Right cardiac atrium (tissue), 5 donors: Measurements from ENCODE around the gene GRIP2. TPM values are rescaled to one million over a fixed set of nuclear protein-coding genes. Genes with fewer than 3 reads are reported as not detected.

ENCODE experiments used
- ATAC-seq, 2 donors: fragments of 200-7000 bp; cut with Tn5 transposase; one replicate each; pipeline versions ENCODE4 v1.8.0 to v1.9.1; 2020; ENCODE audit warnings: moderate library complexity in 2 of 2, mild to moderate bottlenecking in 1 of 2
- DNase-seq, 3 donors: peaks; one replicate each; pipeline ENCODE4 v3.0.0-alpha.2; 2020
- H3K27ac ChIP-seq: one replicate; pipeline ENCODE4 v1.5.1; 2013; ENCODE audit warnings: mild to moderate bottlenecking, low read length, control low read depth, moderate library complexity
- H3K27me3 ChIP-seq: one replicate; pipeline ENCODE4 v1.6.1; 2013; ENCODE audit not compliant: control insufficient read depth, insufficient read depth
- H3K4me1 ChIP-seq: one replicate; pipeline ENCODE4 v1.6.1; 2013; ENCODE audit warnings: low read length; ENCODE audit not compliant: control insufficient read depth, insufficient read depth
- H3K4me3 ChIP-seq: one replicate; pipeline ENCODE4 v1.5.1; 2013; ENCODE audit warnings: low read length, control low read depth
- H3K9me3 ChIP-seq: one replicate; pipeline ENCODE4 v1.6.1; 2013; ENCODE audit warnings: low read length; ENCODE audit not compliant: control insufficient read depth
- WGBS: extraction: QIAGEN DNeasy Blood & Tissue Kit; methylation state at CpG from one replicate; pipeline ENCODE4 v1.1.7; 2013; 5-methylcytosine and 5-hydroxymethylcytosine counted together
- intact Hi-C, 4 donors: fragments of 100-400 bp; cut with DNase I; formaldehyde crosslinking; loops; one replicate each; pipeline versions ENCODE4 v1.11.0 to v1.14.0; 2022 to 2023
- polyA plus RNA-seq: library from polyadenylated mRNA; stranded (reverse); fragments of 200-250 nt; gene quantifications from one replicate; pipeline ENCODE4 v1.2.3, GENCODE V29; 2013
- total RNA-seq, 4 donors: library from RNA; stranded (reverse); fragmentation: NEBNext Ultra II Directional; extraction: Animal tissue kit (Norgen Biotek cat#: 25700); gene quantifications; one replicate each; pipeline ENCODE4 v1.2.1, GENCODE V29; 2021
- donor health status: healthy with polysubstance abuse.
- donor health status: DM: no; HTN: yes; CAD: no.
- donor health status: DM: no; HTN: no; CAD: no.
- donor health status: DM: no; HTN: yes; CAD: no; lungs with severe emphysema.
- donor health status: DM: yes; HTN: yes; CAD: no.

The GRIP2 gene
- total and polyA plus RNA-seq, 5 donors, result 8.7 to 14.5 (median 11.8) TPM

DNA sequence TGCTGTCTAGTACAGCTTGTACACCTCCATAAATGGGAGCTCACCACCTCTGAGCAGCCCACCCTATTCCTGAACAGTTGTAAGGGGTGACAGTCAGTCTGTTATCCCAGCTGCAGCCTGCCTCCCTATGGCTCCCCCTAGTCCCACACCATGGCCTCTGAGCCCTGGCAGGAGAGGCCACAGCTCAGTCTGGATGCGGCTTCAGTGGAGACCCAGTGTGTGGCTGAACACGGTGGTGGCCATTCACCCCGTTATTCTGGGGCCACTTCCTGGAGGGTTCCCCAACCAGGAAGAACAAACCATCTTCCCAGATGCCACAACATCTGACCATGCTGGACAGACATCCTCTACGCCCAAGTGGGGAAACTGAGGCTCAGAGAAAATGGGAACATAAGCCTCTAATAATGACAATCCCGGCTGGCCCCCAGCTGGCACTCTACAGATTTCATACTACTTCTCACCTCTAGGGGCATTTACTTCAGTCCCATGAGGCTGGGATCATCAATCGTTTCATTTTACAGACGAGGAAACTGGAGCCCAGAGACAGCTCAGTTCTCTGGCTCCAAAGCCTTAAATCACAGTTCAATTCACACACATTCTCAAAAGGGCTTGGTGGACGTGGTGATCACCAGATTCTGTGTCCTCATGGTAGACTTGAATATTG, 9.2 kb upstream of the GRIP2 start:
- ATAC-seq, result no peak
- 67% methylated on average over 8 of the region's 8 CpGs for WGBS
- Histone ChIP-seq H3K27ac (no peak overlapping the region), H3K4me1 (no peaks in the 10 kb centered on the region), H3K9me3 (no peaks in the 10 kb centered on the region), H3K27me3 (no peaks in the 10 kb centered on the region), H3K4me3 (no peak overlapping the region)
- intact Hi-C loops, result loop anchor here (2.0 to 5.0 kb wide), 2 partner anchors 37 to 41 kb away; no protein-coding TSS in a partner anchor
- DNase-seq, result peak in 1 of 3 donors; percentile 23

DNA sequence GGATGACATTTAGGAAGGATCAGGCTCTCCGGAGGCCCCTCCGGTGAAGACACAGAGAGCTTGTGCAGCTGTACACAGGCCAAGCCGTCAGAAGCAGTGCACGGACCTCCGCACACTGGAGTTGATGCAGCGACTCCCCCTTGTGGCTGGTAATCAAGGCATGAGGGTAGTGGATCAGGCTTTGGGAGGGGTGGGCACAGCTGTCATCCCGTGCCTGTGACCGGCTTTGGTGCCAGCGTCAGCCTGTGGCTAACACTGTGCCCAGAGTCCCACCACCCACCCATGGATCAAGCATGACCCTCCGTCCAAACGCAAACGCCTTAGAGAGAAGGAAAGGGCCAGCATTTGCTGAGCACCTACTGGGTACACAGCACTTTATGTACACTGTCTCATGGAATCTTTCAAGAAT, 8.2 kb upstream of the GRIP2 start:
- Histone ChIP-seq H3K4me1 (no peaks in the 10 kb centered on the region), H3K27me3 (no peaks in the 10 kb centered on the region), H3K4me3 (no peak overlapping the region), H3K27ac (no peak overlapping the region), H3K9me3 (no peaks in the 10 kb centered on the region)
- intact Hi-C loops, result loop anchor here (2.0 to 5.0 kb wide), 2 partner anchors 36 to 40 kb away; no protein-coding TSS in a partner anchor
- WGBS, result 13% methylated on average over 12 of the region's 12 CpGs
- ATAC-seq (peak; percentile 77 to 86), DNase-seq (peak; percentile 71 to 89 (median 81))

- Histone ChIP-seq H3K4me3 (no peak overlapping the region), H3K27ac (no peak overlapping the region), H3K9me3 (no peaks in the 10 kb centered on the region), H3K27me3 (no peaks in the 10 kb centered on the region), H3K4me1 (no peaks in the 10 kb centered on the region)
- intact Hi-C loops, result loop anchor here (2.0 to 5.0 kb wide), 2 partner anchors 35 to 39 kb away; no protein-coding TSS in a partner anchor
- WGBS, result 90% methylated on average over 2 of the region's 2 CpGs
- ATAC-seq, result no peak
- DNase-seq, result no peak
These were observed 7.6 kb upstream of the GRIP2 start for GRCh38 chr3:14547693-14548092.

- intact Hi-C loops, result loop anchor here in 2 of 4 donors (5.0 kb wide), 1 partner anchor 34 kb away; no protein-coding TSS in a partner anchor
- no peak overlapping the region for H3K27ac ChIP-seq
- ATAC-seq, result no peak
These were observed 5.9 kb upstream of the GRIP2 start for GRCh38 chr3:14546041-14546440.

DNA sequence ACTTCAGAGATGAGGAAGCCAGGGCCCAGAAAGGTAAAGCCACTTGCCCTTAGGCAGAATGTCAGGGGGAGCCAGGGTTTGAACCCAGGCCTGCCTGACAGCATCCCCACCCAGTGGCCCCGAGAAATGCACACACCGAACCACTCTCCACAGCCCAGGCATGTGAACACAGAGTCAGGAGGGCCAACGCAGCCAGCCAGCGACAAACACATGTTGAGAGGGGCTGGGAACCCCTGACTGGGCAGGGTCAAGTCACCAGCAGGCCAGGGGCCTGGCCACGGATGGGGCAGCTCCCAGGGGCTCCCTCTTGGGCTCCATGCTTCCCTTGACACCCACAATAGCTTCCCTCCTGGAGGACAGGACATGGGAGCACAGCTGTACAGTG, 5.1 kb upstream of the GRIP2 start:
- no peaks in the 10 kb centered on the region for H3K9me3 ChIP-seq
- peak in 1 of 3 donors; percentile 23 for DNase-seq
- H3K4me1 ChIP-seq, result no peaks in the 10 kb centered on the region
- H3K27me3 ChIP-seq, result no peaks in the 10 kb centered on the region
- H3K4me3 ChIP-seq, result no peak overlapping the region
- no peak overlapping the region for H3K27ac ChIP-seq
- ATAC-seq, result no peak
- intact Hi-C loops, result loop anchor here in 2 of 4 donors (5.0 kb wide), 1 partner anchor 33 kb away; no protein-coding TSS in a partner anchor
- WGBS, result 85% methylated on average over 5 of the region's 5 CpGs

More at GRCh38 chr3:14546041-14546440, 5.9 kb upstream of the GRIP2 start:
- no peaks in the 10 kb centered on the region for H3K4me1 ChIP-seq
- 80% methylated on average over 9 of the region's 9 CpGs for WGBS
- DNase-seq, result peak in 1 of 3 donors; percentile 25
- no peaks in the 10 kb centered on the region for H3K9me3 ChIP-seq
- no peaks in the 10 kb centered on the region for H3K27me3 ChIP-seq
- H3K4me3 ChIP-seq, result no peak overlapping the region

DNA sequence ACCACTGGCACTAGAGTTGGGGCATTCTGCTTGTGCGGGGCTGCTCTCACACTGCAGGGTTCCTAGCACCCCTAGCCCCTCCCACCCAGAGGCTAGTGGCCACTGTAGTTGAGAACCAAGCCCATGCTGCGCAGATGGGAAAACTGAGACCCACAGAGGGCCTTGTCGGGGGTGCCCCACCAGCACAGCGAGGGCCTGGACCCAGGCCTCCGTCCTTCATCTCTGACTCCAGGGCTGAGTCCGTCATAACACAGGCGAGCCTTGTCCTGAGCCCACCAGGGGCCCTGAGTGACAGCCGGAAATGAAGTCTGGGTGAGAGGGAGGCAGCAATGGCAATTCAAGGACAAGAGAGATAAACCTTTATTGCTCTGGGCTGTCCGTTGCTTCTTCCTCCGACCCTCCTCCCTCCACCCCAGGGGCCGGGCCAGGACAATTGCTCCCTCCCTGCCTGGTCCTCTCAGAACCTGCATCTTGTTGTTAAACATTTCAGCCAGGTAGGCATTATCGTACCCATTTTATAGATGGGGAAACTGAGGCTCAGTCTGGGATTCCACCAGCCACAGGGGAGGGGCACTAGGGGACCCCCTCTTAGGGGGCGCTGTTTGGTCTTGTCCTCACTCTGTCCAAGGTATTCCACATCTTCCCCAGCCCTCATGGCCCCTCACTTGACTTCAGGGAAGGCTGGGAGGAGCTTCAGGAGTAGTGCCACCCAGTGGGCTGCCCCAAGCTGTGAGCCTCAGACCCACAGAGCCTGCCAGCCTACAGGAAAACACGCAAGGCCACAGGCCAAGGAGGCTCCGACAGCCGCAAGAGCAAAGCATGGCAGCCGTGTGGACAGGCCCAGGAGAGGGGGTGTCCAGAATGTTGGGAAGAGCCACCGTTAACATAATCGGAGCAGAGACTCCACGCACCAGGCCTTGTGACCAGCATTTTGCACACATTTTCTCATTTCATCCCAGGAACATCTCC, 4.4 kb upstream of the GRIP2 start:
- H3K27me3 ChIP-seq, result no peaks in the 10 kb centered on the region
- peak in 1 of 3 donors; percentile 32 for DNase-seq
- no peaks in the 10 kb centered on the region for H3K9me3 ChIP-seq
- no peak overlapping the region for H3K27ac ChIP-seq
- intact Hi-C loops, result loop anchor here in 2 of 4 donors (5.0 kb wide), 1 partner anchor 32 kb away; no protein-coding TSS in a partner anchor
- H3K4me1 ChIP-seq, result no peaks in the 10 kb centered on the region
- WGBS, result 94% methylated on average over 20 of the region's 20 CpGs
- H3K4me3 ChIP-seq, result no peak overlapping the region
- no peak for ATAC-seq

- ATAC-seq (no peak), DNase-seq (peak in 2 of 3 donors; percentile 57 to 63)
- no peaks in the 10 kb centered on the region for H3K9me3 ChIP-seq
- no peaks in the 10 kb centered on the region for H3K27me3 ChIP-seq
- H3K4me3 ChIP-seq, result no peak overlapping the region
- H3K27ac ChIP-seq, result no peak overlapping the region
- 58% methylated on average over 4 of the region's 4 CpGs for WGBS
- intact Hi-C loops, result no loop called here
- peaks cover 4% of the 10 kb centered on the region for H3K4me1 ChIP-seq
These were observed 3.3 kb upstream of the GRIP2 start for GRCh38 chr3:14543446-14543845.

DNA sequence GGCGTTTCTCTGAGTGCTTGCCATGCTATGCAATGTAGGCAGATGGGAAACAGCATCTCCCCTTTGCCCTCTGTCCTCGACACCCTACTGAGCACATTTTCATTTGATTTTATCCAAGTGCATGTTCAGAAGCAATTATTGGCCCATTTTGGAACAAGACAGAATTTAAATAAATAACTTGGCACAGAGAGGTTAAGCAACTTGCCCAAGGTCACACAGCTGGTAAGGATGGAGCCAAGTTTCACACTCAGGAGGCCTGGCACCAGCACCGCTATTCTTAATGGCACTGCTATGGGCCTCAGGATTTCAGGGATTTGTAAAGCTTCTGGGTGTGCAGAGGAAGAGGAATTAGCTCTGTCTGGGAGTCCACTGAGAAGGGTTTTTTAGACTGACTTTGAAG, 2.5 kb upstream of the GRIP2 start:
- WGBS, result 81% methylated on average over 3 of the region's 3 CpGs
- Histone ChIP-seq H3K4me1 (peaks cover 4% of the 10 kb centered on the region), H3K4me3 (no peak overlapping the region), H3K27ac (no peak overlapping the region), H3K9me3 (no peaks in the 10 kb centered on the region), H3K27me3 (no peaks in the 10 kb centered on the region)
- no peak for ATAC-seq
- no peak for DNase-seq
- intact Hi-C loops, result no loop called here

DNA sequence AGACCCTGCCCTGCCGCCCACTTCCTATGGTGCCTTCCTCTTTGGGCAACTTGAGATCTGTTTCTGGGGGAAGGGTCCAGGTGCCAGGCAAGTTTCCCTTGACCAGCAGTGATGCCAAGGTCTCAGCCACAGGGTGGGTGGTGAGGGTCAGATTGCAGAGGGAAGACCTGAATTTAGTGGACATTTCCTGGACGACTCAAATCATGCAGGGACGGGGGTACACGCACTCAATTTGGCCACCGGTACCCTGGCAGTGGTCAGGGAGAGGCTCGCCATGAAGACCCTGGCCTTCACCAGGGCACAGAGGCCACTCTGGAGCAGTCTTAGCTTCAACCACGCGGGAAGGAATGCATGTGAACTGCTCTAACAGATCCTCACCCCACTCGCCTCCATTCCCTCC, 1.5 kb upstream of the GRIP2 start:
- no peak overlapping the region for H3K4me3 ChIP-seq
- DNase-seq (peak in 1 of 3 donors; percentile 7), ATAC-seq (no peak)
- no peaks in the 10 kb centered on the region for H3K27me3 ChIP-seq
- WGBS, result 87% methylated on average over 9 of the region's 9 CpGs
- H3K27ac ChIP-seq, result no peak overlapping the region
- no peaks in the 10 kb centered on the region for H3K9me3 ChIP-seq
- peaks cover 4% of the 10 kb centered on the region for H3K4me1 ChIP-seq
- intact Hi-C loops, result no loop called here

- no peak overlapping the region for H3K4me3 ChIP-seq
- ATAC-seq, result no peak
- H3K9me3 ChIP-seq, result no peaks in the 10 kb centered on the region
- H3K4me1 ChIP-seq, result peaks cover 4% of the 10 kb centered on the region
- 67% methylated on average over 6 of the region's 6 CpGs for WGBS
- H3K27me3 ChIP-seq, result no peaks in the 10 kb centered on the region
- intact Hi-C loops, result no loop called here
- peak; percentile 3 to 27 (median 10) for DNase-seq
- no peak overlapping the region for H3K27ac ChIP-seq
These were observed 761 bp upstream of the GRIP2 start for GRCh38 chr3:14540821-14541385.
